ENCODE measurements around the gene BCAR3. TPM values are rescaled to one million over a fixed set of nuclear protein-coding genes. Genes with fewer than 3 reads are reported as not detected.
A peak's percentile ranks its signal among the peaks of the same experiment; 100 is the strongest.

Gene BCAR3
- total and polyA plus RNA-seq, 8 donors = 15.5 to 26.0 (median 18.9) TPM

DNA sequence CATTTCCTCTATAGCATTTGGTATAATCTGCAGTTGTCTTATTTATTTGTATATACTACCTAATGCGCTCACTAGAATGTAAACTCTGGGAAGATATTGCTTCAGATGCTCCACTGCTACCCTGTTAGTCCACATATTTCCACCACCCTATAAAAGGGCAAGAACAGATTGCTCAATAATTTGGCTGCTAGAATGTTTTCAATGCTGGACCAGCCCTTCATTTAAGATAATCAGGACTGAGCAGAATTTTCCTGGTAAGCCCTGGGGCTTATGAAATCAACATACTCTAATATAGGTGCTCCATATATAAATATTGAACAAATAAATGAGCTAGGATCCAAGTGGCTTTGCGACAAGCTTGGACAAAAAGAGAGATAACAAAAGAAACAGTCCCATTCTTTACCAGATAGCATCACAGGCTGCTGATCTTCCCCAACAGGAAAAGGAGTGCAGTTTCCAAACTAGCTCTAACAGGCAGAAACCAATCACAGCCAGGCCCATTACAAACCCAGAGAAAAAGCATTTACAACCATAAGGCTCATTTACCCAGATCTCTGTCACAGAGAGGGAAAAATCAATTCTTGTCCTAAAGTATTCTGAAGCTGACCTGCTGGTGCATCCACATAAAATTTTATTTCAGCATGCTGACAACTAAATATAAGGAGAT, 8.3 kb downstream of the BCAR3 start:
- peaks cover 50 to 68% of the 10 kb centered on the region in 2 donors for H3K4me1 ChIP-seq
- TF ChIP-seq, protein P1, sequence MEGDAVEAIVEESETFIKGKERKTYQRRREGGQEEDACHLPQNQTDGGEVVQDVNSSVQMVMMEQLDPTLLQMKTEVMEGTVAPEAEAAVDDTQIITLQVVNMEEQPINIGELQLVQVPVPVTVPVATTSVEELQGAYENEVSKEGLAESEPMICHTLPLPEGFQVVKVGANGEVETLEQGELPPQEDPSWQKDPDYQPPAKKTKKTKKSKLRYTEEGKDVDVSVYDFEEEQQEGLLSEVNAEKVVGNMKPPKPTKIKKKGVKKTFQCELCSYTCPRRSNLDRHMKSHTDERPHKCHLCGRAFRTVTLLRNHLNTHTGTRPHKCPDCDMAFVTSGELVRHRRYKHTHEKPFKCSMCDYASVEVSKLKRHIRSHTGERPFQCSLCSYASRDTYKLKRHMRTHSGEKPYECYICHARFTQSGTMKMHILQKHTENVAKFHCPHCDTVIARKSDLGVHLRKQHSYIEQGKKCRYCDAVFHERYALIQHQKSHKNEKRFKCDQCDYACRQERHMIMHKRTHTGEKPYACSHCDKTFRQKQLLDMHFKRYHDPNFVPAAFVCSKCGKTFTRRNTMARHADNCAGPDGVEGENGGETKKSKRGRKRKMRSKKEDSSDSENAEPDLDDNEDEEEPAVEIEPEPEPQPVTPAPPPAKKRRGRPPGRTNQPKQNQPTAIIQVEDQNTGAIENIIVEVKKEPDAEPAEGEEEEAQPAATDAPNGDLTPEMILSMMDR (IDR thresholded peaks at IDR 0.05) = no peak
- no peak overlapping the region for H3K4me3 ChIP-seq
- peaks cover 0 to 3% of the 10 kb centered on the region in 2 donors for H3K36me3 ChIP-seq
- intact Hi-C loops (cut with DNase I) = no loop called here
- DNase-seq (no peak), ATAC-seq (peak; percentile 51)
- peak overlapping the region; percentile 64 to 66 for H3K27ac ChIP-seq
- H3K9me3 ChIP-seq = no peaks in the 10 kb centered on the region
- no peaks in the 10 kb centered on the region for H3K27me3 ChIP-seq

DNA sequence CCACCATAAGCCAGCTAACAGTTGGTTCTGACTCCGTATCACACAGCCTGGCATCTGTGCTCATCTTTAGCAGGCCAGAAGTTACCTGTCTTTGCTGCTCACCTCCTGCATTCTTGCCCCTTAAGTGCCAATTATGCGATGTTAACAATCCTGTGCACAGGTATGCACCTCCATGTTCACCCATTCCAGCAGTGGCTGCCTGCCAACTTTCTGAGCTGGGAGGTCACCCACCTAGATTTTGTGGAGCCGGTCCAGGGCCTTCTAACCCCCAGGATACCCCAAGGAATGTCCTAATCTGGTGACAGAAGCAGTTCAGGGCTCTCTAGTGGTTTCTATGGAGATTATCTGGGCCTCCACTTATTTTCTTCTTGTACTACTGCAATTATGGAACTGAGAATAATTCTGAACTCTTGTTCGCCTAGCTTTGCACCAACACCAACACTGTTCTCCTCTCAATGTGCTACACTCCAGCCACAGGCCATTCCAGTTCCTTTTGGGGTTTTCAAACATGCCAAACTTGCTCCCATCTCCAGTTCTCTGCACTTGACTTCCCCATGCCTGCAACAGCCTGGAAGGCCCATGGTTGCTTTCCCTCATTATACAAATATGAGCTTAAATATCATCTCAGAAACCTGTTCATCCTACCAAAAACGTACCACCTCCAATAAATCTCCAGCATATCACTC, 9.0 kb downstream of the BCAR3 start:
- ATAC-seq = peak; percentile 49
- peaks cover 0 to 3% of the 10 kb centered on the region in 2 donors for H3K36me3 ChIP-seq
- TF ChIP-seq, protein P1 (IDR thresholded peaks at IDR 0.05) = no peak
- no peaks in the 10 kb centered on the region for H3K27me3 ChIP-seq
- peak overlapping the region; percentile 64 to 66 for H3K27ac ChIP-seq
- DNase-seq = peak in 2 of 4 donors; percentile 60 to 65
- H3K9me3 ChIP-seq = no peaks in the 10 kb centered on the region
- no peak overlapping the region for H3K4me3 ChIP-seq
- peaks cover 50 to 71% of the 10 kb centered on the region in 2 donors for H3K4me1 ChIP-seq
- intact Hi-C loops (cut with DNase I) = no loop called here

DNA sequence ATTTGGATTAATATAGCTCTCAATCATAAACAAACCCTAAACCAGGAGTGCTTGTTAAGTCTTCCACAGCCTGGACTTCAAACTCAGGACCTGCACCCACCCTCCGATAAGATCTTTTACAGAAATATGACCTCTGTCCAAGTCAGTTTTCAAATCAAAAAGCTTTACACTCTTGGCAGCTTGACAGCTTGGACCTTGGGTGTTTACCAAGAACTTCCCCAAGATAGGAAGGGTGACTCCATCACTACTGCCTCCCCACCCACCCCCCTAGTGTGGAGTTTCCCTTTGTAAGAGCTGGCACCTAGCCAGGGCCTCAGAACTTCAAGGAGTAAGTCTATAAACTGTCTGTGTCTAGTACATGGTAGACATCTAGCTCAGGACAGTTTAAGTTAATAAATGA, 9.6 kb downstream of the BCAR3 start:
- intact Hi-C loops (cut with DNase I) = no loop called here
- peak; percentile 59 for ATAC-seq
- H3K9me3 ChIP-seq = no peaks in the 10 kb centered on the region
- H3K4me3 ChIP-seq = no peak overlapping the region
- peak in 3 of 4 donors; percentile 57 to 81 (median 77) for DNase-seq
- no peaks in the 10 kb centered on the region for H3K27me3 ChIP-seq
- TF ChIP-seq, protein P1 (IDR thresholded peaks at IDR 0.05) = no peak
- H3K4me1 ChIP-seq = peaks cover 50 to 74% of the 10 kb centered on the region in 2 donors
- H3K27ac ChIP-seq = peak overlapping the region; percentile 64 to 66
- peaks cover 0 to 3% of the 10 kb centered on the region in 2 donors for H3K36me3 ChIP-seq

DNA sequence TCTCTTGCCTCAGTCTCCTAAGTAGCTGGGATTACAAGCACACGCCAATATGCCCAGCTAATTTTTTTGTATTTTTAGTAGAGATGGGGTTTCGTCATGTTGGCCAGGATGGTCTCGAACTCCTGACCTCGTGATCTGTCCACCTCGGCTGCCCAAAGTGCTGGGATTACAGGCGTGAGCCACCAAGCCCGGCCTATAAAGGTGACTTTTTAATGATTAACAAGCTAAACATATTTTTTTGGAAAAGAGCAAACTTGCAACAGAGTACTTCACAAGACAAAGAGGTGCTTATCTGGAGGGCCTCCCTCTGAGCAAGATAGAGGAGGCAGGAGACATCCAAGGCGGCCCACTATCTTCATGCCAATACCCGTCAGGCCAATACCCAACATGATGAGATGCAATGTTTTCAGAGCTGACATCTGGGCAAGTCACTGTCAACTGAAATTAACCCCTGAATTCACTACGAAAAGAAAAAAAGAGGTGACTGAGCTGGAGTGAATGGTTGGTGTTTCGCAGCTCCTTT, 10.5 kb downstream of the BCAR3 start:
- Histone ChIP-seq H3K4me1 (peaks cover 50 to 77% of the 10 kb centered on the region in 2 donors), H3K4me3 (no peak overlapping the region), H3K9me3 (no peaks in the 10 kb centered on the region), H3K27ac (peak overlapping the region in 1 of 2 donors; percentile 64), H3K36me3 (peaks cover 0 to 3% of the 10 kb centered on the region in 2 donors), H3K27me3 (no peaks in the 10 kb centered on the region)
- intact Hi-C loops (cut with DNase I) = no loop called here
- no peak for DNase-seq
- no peak for ATAC-seq
- TF ChIP-seq, protein P1 (IDR thresholded peaks at IDR 0.05) = no peak

DNA sequence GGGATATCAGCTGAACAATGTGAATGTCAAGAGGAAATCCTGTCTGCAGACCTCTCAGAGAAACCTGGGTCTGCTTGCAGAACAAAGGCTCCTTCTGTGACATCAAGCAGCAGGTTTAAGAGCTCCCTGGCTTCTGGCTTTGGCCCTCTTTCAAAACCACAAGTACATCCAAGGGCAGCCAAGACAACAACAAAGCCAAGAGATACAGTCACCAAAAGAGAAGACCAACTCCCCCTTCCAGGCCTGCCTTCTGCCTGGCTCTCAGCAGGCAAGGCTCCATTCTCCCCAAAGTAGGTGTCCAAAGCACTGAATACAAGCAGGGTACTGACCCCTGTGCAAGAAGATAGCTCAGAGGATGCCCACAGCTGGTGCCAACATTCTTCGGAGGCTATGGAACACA, 11.5 kb downstream of the BCAR3 start:
- DNase-seq = no peak
- intact Hi-C loops (cut with DNase I) = no loop called here
- Histone ChIP-seq H3K36me3 (peaks cover 0 to 3% of the 10 kb centered on the region in 2 donors), H3K27me3 (no peaks in the 10 kb centered on the region), H3K9me3 (no peaks in the 10 kb centered on the region), H3K27ac (peak overlapping the region; percentile 27 to 64), H3K4me1 (peaks cover 49 to 72% of the 10 kb centered on the region in 2 donors), H3K4me3 (no peak overlapping the region)
- ATAC-seq = peak; percentile 49
- TF ChIP-seq, protein P1 (IDR thresholded peaks at IDR 0.05) = no peak
